Stomach (tissue), 19 donors: ENCODE data around the gene STBD1. TPM values are rescaled to one million over a fixed set of nuclear protein-coding genes. Genes with fewer than 3 reads are reported as not detected.

Source experiments
- DNase-seq, 2 donors: peaks; one replicate each; pipeline versions ENCODE4 v3.0.0 to v3.0.0-alpha.2; 2013 to 2019
- H3K27ac ChIP-seq, 5 donors: fragments of 200-600 bp in 4 of 5; sonication (generic) in 4 of 5; one replicate each; pipeline ENCODE4 v1.5.1; 2013 to 2019; ENCODE audit warnings: mild to moderate bottlenecking in 1 of 5, moderate library complexity in 1 of 5
- H3K27me3 ChIP-seq, 3 donors: fragments of 200-600 bp; sonication (generic); one replicate each; pipeline ENCODE4 v1.5.1; 2017 to 2019; ENCODE audit warnings: mixed run types in 1 of 3
- H3K36me3 ChIP-seq, 4 donors: fragments of 200-600 bp; sonication (generic); 1 replicate in 3 of 4; 2 replicates in 1 of 4; pipeline ENCODE4 v1.5.1; 2016 to 2019
- H3K4me1 ChIP-seq, 4 donors: fragments of 200-600 bp; sonication (generic); one replicate each; pipeline ENCODE4 v1.5.1; 2016 to 2019
- H3K4me3 ChIP-seq, 4 donors: fragments of 200-600 bp; sonication (generic) in 3 of 4; one replicate each; pipeline ENCODE4 v1.5.1; 2016 to 2019; ENCODE audit warnings: mild to moderate bottlenecking in 1 of 4
- H3K9me3 ChIP-seq, 4 donors: fragments of 200-600 bp; sonication (generic); one replicate each; pipeline ENCODE4 v1.5.1; 2016 to 2019
- CTCF ChIP-seq, 7 experiments: fragments of 450-650 bp in 4 of 7; fragments of 200-600 bp in 3 of 7; sonication (generic) in 3 of 7; IDR thresholded peaks; one replicate each; pipeline ENCODE4 v1.5.1; 2016 to 2019; ENCODE audit warnings: antibody characterized with exemption in 7 of 7, control low read depth in 2 of 7, mild to moderate bottlenecking in 1 of 7
- EP300 ChIP-seq: sonication (generic); formaldehyde crosslinking; IDR thresholded peaks from one replicate; pipeline ENCODE4 v1.6.1; 2017; ENCODE audit warnings: antibody characterized with exemption
- POLR2A ChIP-seq, 4 donors: fragments of 450-650 bp; IDR thresholded peaks; one replicate each; pipeline ENCODE4 v1.6.1; 2016; ENCODE audit warnings: antibody characterized with exemption in 4 of 4, control low read depth in 2 of 4, mild to moderate bottlenecking in 1 of 4, moderate library complexity in 1 of 4
- POLR2AphosphoS5 ChIP-seq, 3 donors: sonication (generic); formaldehyde crosslinking; IDR thresholded peaks; one replicate each; pipeline ENCODE4 v1.6.1; 2016; ENCODE audit warnings: antibody characterized with exemption in 3 of 3
- WGBS, 5 donors: extraction: QIAGEN DNeasy Blood & Tissue Kit in 3 of 5; methylation state at CpG; one replicate each; pipeline versions ENCODE4 v1.1.5 to v1.1.7; 2013 to 2018; 5-methylcytosine and 5-hydroxymethylcytosine counted together
- intact Hi-C: fragments of 100-400 bp; cut with DNase I; formaldehyde crosslinking; loops from one replicate; pipeline ENCODE4 v1.15.1; 2023; ENCODE audit warnings: low total_unique reads
- long read RNA-seq, 10 donors: transcript quantifications; one replicate each; lab custom pipeline, GENCODE V29; 2026
- polyA plus RNA-seq, 3 donors: library from polyadenylated mRNA; stranded (reverse); fragments of 200-250 nt; gene quantifications; one replicate each; pipeline ENCODE4 v1.2.3, GENCODE V29; 2013
- total RNA-seq, 5 donors: library from RNA; depleted of rRNA; stranded (reverse); fragments of >200 nt; gene quantifications; one replicate each; pipeline versions ENCODE4 v1.1.0 to v1.2.3, GENCODE V29; 2014 to 2016
- donor health status: healthy with polysubstance abuse.
- donor health status: Bipolar disorder and iron deficiency.
- donor health status: healthy.

The STBD1 gene
- total RNA-seq (10 to 100 TPM in 1 of 5 donors, 1 to 10 TPM in 2, under 1 TPM in 1, not detected in 1; 0.89 to 29.3 (median 7.3) TPM), polyA plus RNA-seq (1 to 10 TPM; 2.5 to 4.1 (median 3.4) TPM)
- long read RNA-seq, donor 1, transcript STBD1-201 (2 exons, 3,420 nt): major isoform, 9 of 9 reads
- long read RNA-seq, donor 1, partial matches to known transcripts: 0 of 9 reads
- long read RNA-seq, donor 1, other reads (novel, unspliced or antisense): 0 of 9 reads
- long read RNA-seq, donor 2, transcript STBD1-201 (2 exons, 3,420 nt): major isoform, 12 of 12 reads
- long read RNA-seq, donor 2, partial matches to known transcripts: 0 of 12 reads
- long read RNA-seq, donor 2, other reads (novel, unspliced or antisense): 0 of 12 reads
- long read RNA-seq, donor 3, partial matches to known transcripts: 0 of 4 reads
- long read RNA-seq, donor 3, other reads (novel, unspliced or antisense): 0 of 4 reads
- long read RNA-seq, donor 4, partial matches to known transcripts: 0 of 1 reads
- long read RNA-seq, donor 4, other reads (novel, unspliced or antisense): 0 of 1 reads
- long read RNA-seq, donor 5, partial matches to known transcripts: 0 of 3 reads
- long read RNA-seq, donor 5, other reads (novel, unspliced or antisense): 0 of 3 reads
- long read RNA-seq, donor 6: 0 reads
- long read RNA-seq, donor 7, transcript STBD1-201 (2 exons, 3,420 nt): major isoform, 6 of 6 reads
- long read RNA-seq, donor 7, partial matches to known transcripts: 0 of 6 reads
- long read RNA-seq, donor 7, other reads (novel, unspliced or antisense): 0 of 6 reads
- long read RNA-seq, donor 8, transcript STBD1-201 (2 exons, 3,420 nt): major isoform, 7 of 7 reads
- long read RNA-seq, donor 8, partial matches to known transcripts: 0 of 7 reads
- long read RNA-seq, donor 8, other reads (novel, unspliced or antisense): 0 of 7 reads
- long read RNA-seq, donor 9, partial matches to known transcripts: 0 of 1 reads
- long read RNA-seq, donor 9, other reads (novel, unspliced or antisense): 0 of 1 reads
- long read RNA-seq, donor 10, transcript STBD1-201 (2 exons, 3,420 nt): major isoform, 5 of 5 reads
- long read RNA-seq, donor 10, partial matches to known transcripts: 0 of 5 reads
- long read RNA-seq, donor 10, other reads (novel, unspliced or antisense): 0 of 5 reads

- H3K27ac ChIP-seq: peak within 1 kb of the TSS; percentile 85 to 92 (median 89)
- peaks cover 24 to 67% (median 34%) of the 10 kb centered on the region in 4 donors for H3K4me1 ChIP-seq
- H3K4me3 ChIP-seq: peak within 1 kb of the TSS; percentile 73 to 89 (median 82)
- WGBS, 5 donors: 0 to 2% (median 1%) methylated on average over 45 to 85 of the region's 85 CpGs
- H3K36me3 ChIP-seq: peaks cover 0 to 18% (median 16%) of the 10 kb centered on the region in 4 donors
- TF ChIP-seq CTCF (IDR thresholded peaks at IDR 0.05) (no peak), POLR2AphosphoS5 (IDR thresholded peaks at IDR 0.05) (peak in 2 of 3 donors; percentile 82 to 84)
- no peaks in the 10 kb centered on the region for H3K9me3 ChIP-seq
- H3K27me3 ChIP-seq: no peaks in the 10 kb centered on the region
- intact Hi-C loops: loop anchor here (10.0 kb wide), 1 partner anchor 131 kb away; no protein-coding TSS in a partner anchor
- DNase-seq: peak; percentile 77 to 91
Measured at GRCh38 chr4:76305971-76306881, at the start of gene STBD1. Gene STBD1 (plus strand): TSS chr4:76306733. CDS start chr4:76306770, 37 bp downstream.

- Histone ChIP-seq H3K9me3 (no peaks in the 10 kb centered on the region), H3K27ac (no peak overlapping the region), H3K36me3 (peaks cover 0 to 6% (median 0%) of the 10 kb centered on the region in 4 donors), H3K27me3 (peaks cover 0 to 4% (median under 1%) of the 10 kb centered on the region in 3 donors), H3K4me1 (peaks cover 3 to 6% (median 5%) of the 10 kb centered on the region in 4 donors), H3K4me3 (no peak overlapping the region)
- WGBS, 5 donors: 68 to 88% (median 80%) methylated on average over 1 of the region's 1 CpG
- TF ChIP-seq POLR2A (IDR thresholded peaks at IDR 0.05) (no peak), POLR2AphosphoS5 (IDR thresholded peaks at IDR 0.05) (no peak), CTCF (IDR thresholded peaks at IDR 0.05) (no peak), EP300 (no peak)
- DNase-seq: no peak
- intact Hi-C loops: no loop called here
Measured at GRCh38 chr4:76256968-76257367, 49.6 kb upstream of the STBD1 start.

GRCh38 chr4:76257824-76258223 is 48.7 kb upstream of the STBD1 start:
- WGBS, 5 donors: 86 to 99% (median 91%) methylated on average over 3 of the region's 3 CpGs
- no peak overlapping the region for H3K27ac ChIP-seq
- no peaks in the 10 kb centered on the region for H3K27me3 ChIP-seq
- intact Hi-C loops: no loop called here
- no peaks in the 10 kb centered on the region for H3K4me1 ChIP-seq
- no peaks in the 10 kb centered on the region for H3K9me3 ChIP-seq
- TF ChIP-seq EP300 (no peak), POLR2AphosphoS5 (IDR thresholded peaks at IDR 0.05) (no peak), POLR2A (IDR thresholded peaks at IDR 0.05) (no peak), CTCF (IDR thresholded peaks at IDR 0.05) (no peak)
- H3K4me3 ChIP-seq: no peak overlapping the region
- DNase-seq: no peak
- H3K36me3 ChIP-seq: peaks cover 0 to 6% (median 0%) of the 10 kb centered on the region in 4 donors
